ENCODE measurements around the gene AFTPH. TPM values are rescaled to one million over a fixed set of nuclear protein-coding genes. Genes with fewer than 3 reads are reported as not detected.

AFTPH gene
- total RNA-seq, 2 experiments from 2014 or later: 24.2 to 24.3 TPM

- peak overlapping the region; percentile 67 for H3K27ac Mint-ChIP-seq
- no peaks in the 10 kb centered on the region for H3K27me3 ChIP-seq (ENCODE audit: control insufficient read depth in 1 of 2, insufficient read depth in 2 of 2, low read length in 2 of 2)
- H3K4me1 Mint-ChIP-seq (ENCODE audit: low read depth): peaks cover 26% of the 10 kb centered on the region
- no peaks in the 10 kb centered on the region for H3K9me3 ChIP-seq (ENCODE audit: control insufficient read depth in 1 of 2, insufficient read depth in 1 of 2, low read length in 2 of 2)
- H3K36me3 Mint-ChIP-seq (ENCODE audit: low read depth): no peaks in the 10 kb centered on the region
- intact Hi-C loops (cut with DNase I, micrococcal nuclease): loop anchor here in 1 of 2 experiments (5.0 kb wide), 1 partner anchor 40 kb away; no protein-coding TSS in a partner anchor
- CTCF ChIA-PET: interaction anchor here (1.3 to 3.7 kb wide), 2 partner anchors 39 to 46 kb away, joined by 7 to 16 read pairs; partner anchors contain the start of gene SERTAD2
- ATAC-seq (ENCODE audit: poor library complexity) (no peak), DNase-seq (peak in 2 of 14 experiments; percentile 13 to 16)
- peak overlapping the region; percentile 80 for H3K4me3 Mint-ChIP-seq
- H3K27ac ChIP-seq (ENCODE audit: low read depth in 1 of 2, low read length in 2 of 2): no peak overlapping the region
- no peaks in the 10 kb centered on the region for H3K9me3 Mint-ChIP-seq
- no peaks in the 10 kb centered on the region for H3K36me3 ChIP-seq (ENCODE audit: insufficient read depth, low read length)
- no peak overlapping the region for H3K4me3 ChIP-seq (ENCODE audit: low read length)
- no peaks in the 10 kb centered on the region for H3K27me3 Mint-ChIP-seq
- H3K4me1 ChIP-seq (ENCODE audit: insufficient read depth, low read length): peaks cover 41% of the 10 kb centered on the region
- POLR2A ChIA-PET: interaction anchor here (0.8 to 5.4 kb wide), 17 partner anchors 7 to 522 kb away, joined by 3 to 61 read pairs (median 6); partner anchors contain the start of genes AFTPH, RAB1A and SERTAD2
- no peak for TF ChIP-seq CTCF (IDR thresholded peaks at IDR 0.05)
Measured at GRCh38 chr2:64607381-64608304, 83.5 kb downstream of the AFTPH start.

- ChIA-PET POLR2A (interaction anchor here (1.1 to 5.4 kb wide), 7 partner anchors 36 to 142 kb away, joined by 3 to 61 read pairs (median 4); partner anchors contain the start of genes AFTPH and SERTAD2), CTCF (interaction anchor here (0.8 to 1.5 kb wide), 8 partner anchors 9 to 224 kb away, joined by 3 to 7 read pairs (median 3); no protein-coding TSS in a partner anchor)
- Mint-ChIP-seq H3K27me3 (no peaks in the 10 kb centered on the region), H3K9me3 (no peaks in the 10 kb centered on the region), H3K4me1 (ENCODE audit: low read depth) (peaks cover 26% of the 10 kb centered on the region), H3K36me3 (ENCODE audit: low read depth) (no peaks in the 10 kb centered on the region), H3K27ac (no peak overlapping the region), H3K4me3 (peak overlapping the region; percentile 80)
- Histone ChIP-seq H3K27me3 (ENCODE audit: control insufficient read depth in 1 of 2, insufficient read depth in 2 of 2, low read length in 2 of 2) (no peaks in the 10 kb centered on the region), H3K9me3 (ENCODE audit: control insufficient read depth in 1 of 2, insufficient read depth in 1 of 2, low read length in 2 of 2) (no peaks in the 10 kb centered on the region), H3K4me1 (ENCODE audit: insufficient read depth, low read length) (peaks cover 41% of the 10 kb centered on the region), H3K4me3 (ENCODE audit: low read length) (peak overlapping the region; percentile 57), H3K27ac (ENCODE audit: low read depth in 1 of 2, low read length in 2 of 2) (no peak overlapping the region), H3K36me3 (ENCODE audit: insufficient read depth, low read length) (no peaks in the 10 kb centered on the region)
- TF ChIP-seq CTCF (IDR thresholded peaks at IDR 0.05): no peak
- ATAC-seq (ENCODE audit: poor library complexity) (no peak), DNase-seq (peak in 1 of 14 experiments; percentile 4)
- intact Hi-C loops (cut with DNase I, micrococcal nuclease): loop anchor here in 1 of 2 experiments (5.0 kb wide), 1 partner anchor 38 kb away; no protein-coding TSS in a partner anchor
Measured at GRCh38 chr2:64608867-64609226, 84.7 kb downstream of the AFTPH start.

- H3K27ac Mint-ChIP-seq: peak overlapping the region; percentile 72
- ChIA-PET CTCF (interaction anchor here (0.8 to 1.5 kb wide), 13 partner anchors 9 to 279 kb away, joined by 3 to 7 read pairs (median 3); partner anchors contain the start of gene SERTAD2), POLR2A (interaction anchor here (0.9 to 5.4 kb wide), 8 partner anchors 35 to 142 kb away, joined by 3 to 61 read pairs (median 4); partner anchors contain the start of genes AFTPH and SERTAD2)
- intact Hi-C loops (cut with DNase I, micrococcal nuclease): loop anchor here in 1 of 2 experiments (5.0 kb wide), 1 partner anchor 38 kb away; no protein-coding TSS in a partner anchor
- no peak overlapping the region for H3K27ac ChIP-seq (ENCODE audit: low read depth in 1 of 2, low read length in 2 of 2)
- peak; percentile 64 for ATAC-seq (ENCODE audit: poor library complexity)
- peak overlapping the region; percentile 89 for H3K4me3 Mint-ChIP-seq
- H3K9me3 Mint-ChIP-seq: no peaks in the 10 kb centered on the region
- no peaks in the 10 kb centered on the region for H3K27me3 ChIP-seq (ENCODE audit: control insufficient read depth in 1 of 2, insufficient read depth in 2 of 2, low read length in 2 of 2)
- no peaks in the 10 kb centered on the region for H3K27me3 Mint-ChIP-seq
- peak overlapping the region; percentile 66 for H3K4me3 ChIP-seq (ENCODE audit: low read length)
- no peaks in the 10 kb centered on the region for H3K36me3 ChIP-seq (ENCODE audit: insufficient read depth, low read length)
- peaks cover 41% of the 10 kb centered on the region for H3K4me1 ChIP-seq (ENCODE audit: insufficient read depth, low read length)
- no peaks in the 10 kb centered on the region for H3K9me3 ChIP-seq (ENCODE audit: control insufficient read depth in 1 of 2, insufficient read depth in 1 of 2, low read length in 2 of 2)
- no peaks in the 10 kb centered on the region for H3K36me3 Mint-ChIP-seq (ENCODE audit: low read depth)
- TF ChIP-seq CTCF (IDR thresholded peaks at IDR 0.05): no peak
- H3K4me1 Mint-ChIP-seq (ENCODE audit: low read depth): peaks cover 26% of the 10 kb centered on the region
- peak; percentile 38 to 89 (median 64) for DNase-seq
Measured at GRCh38 chr2:64609227-64609941, 85.3 kb downstream of the AFTPH start.
